H1 (cell line): Measurements from ENCODE around the gene PTCD3. TPM values are rescaled to one million over a fixed set of nuclear protein-coding genes. Genes with fewer than 3 reads are reported as not detected.

Source experiments
- CTCF ChIA-PET: fragments of 300-600 bp; sonication (Branson Sonifier 250); formaldehyde crosslinking; loops from one replicate; lab custom pipeline; 2021; ENCODE audit not compliant: partially characterized antibody; lab: Charles Lee
- POLR2A ChIA-PET: fragments of 300-600 bp; sonication (Branson Sonifier 250); formaldehyde crosslinking; loops from one replicate; lab custom pipeline; 2021; ENCODE audit warnings: inconsistent platforms; ENCODE audit not compliant: partially characterized antibody; lab: Charles Lee
- DNase-seq, 2 experiments: peaks; one replicate each; pipeline versions ENCODE4 v3.0.0 to v3.0.0-alpha.2; 2010 to 2022; ENCODE audit warnings: low spot score in 2 of 2, low read depth in 1 of 2, mixed read lengths in 1 of 2
- FAIRE-seq: peaks from 2 replicates; lab custom pipeline; 2011; peaks lifted over from hg19 to GRCh38; lab: Jason Lieb, UNC
- H2AFZ ChIP-seq: 2 replicates; pipeline ENCODE4 v1.8.1; 2012; ENCODE audit warnings: low read length, inconsistent platforms
- H2AK5ac ChIP-seq: 2 replicates; pipeline ENCODE4 v1.6.1; 2013; ENCODE audit warnings: low read depth, low read length
- H2BK120ac ChIP-seq: replicated peaks from 2 replicates; pipeline ENCODE3; 2013; ENCODE audit warnings: low read depth, low read length, inconsistent platforms
- H2BK12ac ChIP-seq: 2 replicates; pipeline ENCODE4 v1.6.1; 2013; ENCODE audit warnings: low read depth, low read length
- H2BK15ac ChIP-seq: 2 replicates; pipeline ENCODE4 v1.6.1; 2013; ENCODE audit warnings: low read length
- H2BK20ac ChIP-seq: 2 replicates; pipeline ENCODE4 v1.6.1; 2013; ENCODE audit warnings: low read length
- H2BK5ac ChIP-seq: 2 replicates; pipeline ENCODE4 v1.6.1; 2013; ENCODE audit warnings: low read depth, low read length
- H3K14ac ChIP-seq: 2 replicates; pipeline ENCODE4 v1.6.1; 2013; ENCODE audit warnings: inconsistent platforms; ENCODE audit not compliant: insufficient read length
- H3K18ac ChIP-seq: 2 replicates; pipeline ENCODE4 v1.6.1; 2013; ENCODE audit warnings: low read length; ENCODE audit errors: extremely low read depth
- H3K23ac ChIP-seq: 2 replicates; pipeline ENCODE4 v1.6.1; 2013; ENCODE audit warnings: inconsistent platforms; ENCODE audit not compliant: insufficient read length
- H3K23me2 ChIP-seq: 2 replicates; pipeline ENCODE4 v1.6.1; 2013; ENCODE audit warnings: low read depth, low read length
- H3K27ac ChIP-seq: 2 replicates; pipeline ENCODE4 v1.6.1; 2011; ENCODE audit warnings: low read depth, low read length, inconsistent platforms
- H3K27me3 ChIP-seq, 4 experiments: replicated peaks in 1 of 4; 1 replicate in 1 of 4; 2 replicates in 3 of 4; pipeline versions ENCODE4 v1.6.1 to v1.8.1; 2011 to 2013; ENCODE audit warnings: low read length in 3 of 4, mild to moderate bottlenecking in 3 of 4, inconsistent platforms in 2 of 4, mixed read lengths in 2 of 4, moderate library complexity in 1 of 4; ENCODE audit not compliant: control insufficient read depth in 3 of 4, insufficient read depth in 3 of 4; ENCODE audit errors: extremely low read depth in 1 of 4
- H3K36me3 ChIP-seq, 4 experiments: 2 replicates each; pipeline versions ENCODE4 v1.6.1 to v1.8.1; 2011 to 2013; ENCODE audit warnings: mild to moderate bottlenecking in 4 of 4, low read length in 3 of 4, moderate library complexity in 2 of 4, control low read depth in 1 of 4, inconsistent platforms in 1 of 4; ENCODE audit not compliant: insufficient read depth in 4 of 4, control insufficient read depth in 2 of 4
- H3K4ac ChIP-seq: replicated peaks from 2 replicates; pipeline ENCODE3; 2013; ENCODE audit warnings: low read length, low read depth, mixed read lengths, inconsistent platforms; ENCODE audit not compliant: insufficient read length
- H3K4me1 ChIP-seq, 4 experiments: replicated peaks in 1 of 4; 1 replicate in 1 of 4; 2 replicates in 3 of 4; pipeline versions ENCODE4 v1.6.1 to v1.8.1; 2011 to 2013; ENCODE audit warnings: low read length in 3 of 4, inconsistent platforms in 2 of 4, mixed read lengths in 1 of 4; ENCODE audit not compliant: insufficient read depth in 4 of 4, control insufficient read depth in 3 of 4
- H3K4me2 ChIP-seq, 2 experiments: 2 replicates each; pipeline versions ENCODE4 v1.6.1 to v1.8.1; 2011 to 2013; ENCODE audit warnings: low read depth in 2 of 2, low read length in 2 of 2, control low read depth in 1 of 2, inconsistent platforms in 1 of 2, mild to moderate bottlenecking in 1 of 2; ENCODE audit not compliant: insufficient read depth in 1 of 2
- H3K4me3 ChIP-seq, 4 experiments: fragments of 200-600, 300-600 bp in 1 of 4; sonication (generic), shearing (Covaris generic), sonication (Bioruptor Twin) in 1 of 4; 2 replicates each; pipeline versions ENCODE4 v1.5.1 to v1.8.1; 2011 to 2016; ENCODE audit warnings: low read length in 4 of 4, low read depth in 3 of 4, control low read depth in 2 of 4, inconsistent platforms in 2 of 4, mild to moderate bottlenecking in 2 of 4, mixed read lengths in 1 of 4, moderate library complexity in 1 of 4; ENCODE audit not compliant: insufficient read depth in 2 of 4; ENCODE audit errors: extremely low read depth in 1 of 4
- H3K56ac ChIP-seq: replicated peaks from 2 replicates; pipeline ENCODE3; 2013; ENCODE audit warnings: low read depth, mild to moderate bottlenecking, mixed read lengths, low read length, inconsistent platforms; ENCODE audit not compliant: insufficient read length
- H3K79me1 ChIP-seq: 2 replicates; pipeline ENCODE4 v1.6.1; 2013; ENCODE audit warnings: low read depth, low read length, control low read depth
- H3K79me2 ChIP-seq, 2 experiments: 2 replicates each; pipeline versions ENCODE4 v1.6.1 to v1.8.1; 2012 to 2013; ENCODE audit warnings: low read length in 2 of 2, mild to moderate bottlenecking in 2 of 2, inconsistent platforms in 1 of 2; ENCODE audit not compliant: insufficient read depth in 2 of 2, control insufficient read depth in 1 of 2
- H3K9ac ChIP-seq, 4 experiments: replicated peaks in 1 of 4; 1 replicate in 1 of 4; 2 replicates in 3 of 4; pipeline versions ENCODE4 v1.6.1 to v1.8.1; 2011 to 2013; ENCODE audit warnings: low read depth in 3 of 4, low read length in 3 of 4, control low read depth in 2 of 4, mild to moderate bottlenecking in 2 of 4, moderate library complexity in 2 of 4, inconsistent platforms in 1 of 4; ENCODE audit errors: extremely low read depth in 1 of 4
- H3K9me3 ChIP-seq, 2 experiments: 2 replicates each; pipeline versions ENCODE4 v1.6.1 to v1.8.1; 2012 to 2013; ENCODE audit warnings: mild to moderate bottlenecking in 2 of 2, moderate library complexity in 2 of 2, control low read depth in 1 of 2, inconsistent platforms in 1 of 2, low read depth in 1 of 2, low read length in 1 of 2, mixed read lengths in 1 of 2; ENCODE audit not compliant: insufficient read depth in 2 of 2
- H4K20me1 ChIP-seq, 2 experiments: replicated peaks in 1 of 2; 2 replicates each; pipeline versions ENCODE3 to v1.8.1; 2011 to 2013; ENCODE audit warnings: inconsistent platforms in 2 of 2, low read length in 2 of 2, mild to moderate bottlenecking in 1 of 2; ENCODE audit not compliant: insufficient read depth in 2 of 2, control insufficient read depth in 1 of 2
- H4K5ac ChIP-seq: 2 replicates; pipeline ENCODE4 v1.6.1; 2013; ENCODE audit warnings: low read length, low read depth, mixed read lengths, inconsistent platforms; ENCODE audit not compliant: insufficient read length
- H4K8ac ChIP-seq: 2 replicates; pipeline ENCODE4 v1.8.0; 2013; ENCODE audit warnings: mild to moderate bottlenecking, moderate library complexity, low read length, inconsistent platforms; ENCODE audit not compliant: insufficient read depth; ENCODE audit errors: extremely low read depth
- H4K91ac ChIP-seq: replicated peaks from 2 replicates; pipeline ENCODE3; 2013; ENCODE audit warnings: low read length, mixed read lengths, inconsistent platforms; ENCODE audit not compliant: insufficient read length
- ASH2L ChIP-seq: fragments of 200-600, 300-600 bp; sonication (generic); IDR thresholded peaks from one replicate; pipeline ENCODE4 v1.7.1; 2017; ENCODE audit warnings: low read length
- BACH1 ChIP-seq: IDR thresholded peaks from 2 replicates; pipeline ENCODE4 v1.6.1; 2012; ENCODE audit warnings: low read length, improper control_type of control experiment
- BCL11A ChIP-seq, 2 experiments: IDR thresholded peaks; one replicate each; pipeline ENCODE4 v1.6.1; 2011; ENCODE audit warnings: low read depth in 2 of 2, low read length in 2 of 2, mild to moderate bottlenecking in 2 of 2
- CBX5 ChIP-seq: fragments of 300-800, 300-1000 bp; sonication (generic); IDR thresholded peaks from 2 replicates; pipeline ENCODE4 v1.7.1; 2016; ENCODE audit warnings: antibody characterized with exemption, low read length, low read depth
- CHD2 ChIP-seq: IDR thresholded peaks from 2 replicates; pipeline ENCODE4 v1.6.1; 2012; ENCODE audit warnings: low read length, improper control_type of control experiment
- EZH2 ChIP-seq: fragments of 200-600 bp; sonication (generic); IDR thresholded peaks from 2 replicates; pipeline ENCODE4 v1.7.1; 2012; ENCODE audit warnings: low read depth, mild to moderate bottlenecking, moderate library complexity, low read length, inconsistent platforms; ENCODE audit not compliant: severe bottlenecking
- JUN ChIP-seq: IDR thresholded peaks from 2 replicates; pipeline ENCODE4 v1.6.1; 2011; ENCODE audit warnings: low read depth, mild to moderate bottlenecking, improper control_type of control experiment, low read length
- MAFK ChIP-seq: IDR thresholded peaks from 2 replicates; pipeline ENCODE4 v1.6.1; 2012; ENCODE audit warnings: low read depth, mild to moderate bottlenecking, improper control_type of control experiment, low read length
- NANOG ChIP-seq: IDR thresholded peaks from 2 replicates; pipeline ENCODE4 v1.6.1; 2011; ENCODE audit warnings: low read length, low read depth, mild to moderate bottlenecking, inconsistent platforms; ENCODE audit not compliant: insufficient read depth, poor library complexity, severe bottlenecking
- PHF8 ChIP-seq: fragments of 200-600 bp; sonication (generic); conservative IDR thresholded peaks from 2 replicates; pipeline ENCODE4 v1.7.1; 2012; ENCODE audit warnings: low read depth, mild to moderate bottlenecking, inconsistent platforms, low read length, moderate library complexity
- POLR2A ChIP-seq, 2 experiments: IDR thresholded peaks; 1 replicate in 1 of 2; 2 replicates in 1 of 2; pipeline ENCODE4 v1.6.1; 2011; ENCODE audit warnings: low read depth in 2 of 2, low read length in 2 of 2, mild to moderate bottlenecking in 2 of 2; ENCODE audit errors: control extremely low read depth in 1 of 2
- RBBP5 ChIP-seq: IDR thresholded peaks from 2 replicates; pipeline ENCODE4 v1.7.1; 2012; ENCODE audit warnings: low read depth, mild to moderate bottlenecking, inconsistent platforms, low read length, moderate library complexity, borderline replicate concordance
- SP4 ChIP-seq: IDR thresholded peaks from 2 replicates; pipeline ENCODE4 v1.6.1; 2012; ENCODE audit warnings: low read length, inconsistent platforms
- YY1 ChIP-seq: IDR thresholded peaks from 2 replicates; pipeline ENCODE4 v1.6.1; 2011; ENCODE audit warnings: low read depth, mild to moderate bottlenecking, low read length
- WGBS, 2 experiments: shearing (Covaris generic) in 1 of 2; methylation state at CpG; one replicate each; pipeline versions ENCODE4 v1.1.6 to v1.1.7; 2013 to 2015; ENCODE audit warnings: low lambda C conversion rate in 2 of 2, mixed read lengths in 2 of 2, inconsistent platforms in 1 of 2, low coverage in 1 of 2, missing lambda C conversion rate in 1 of 2; ENCODE audit not compliant: insufficient replicate concordance in 2 of 2, insufficient coverage in 1 of 2, insufficient read length in 1 of 2; ENCODE audit errors: extremely low coverage in 1 of 2, missing lambda C conversion rate in 1 of 2; 5-methylcytosine and 5-hydroxymethylcytosine counted together
- polyA plus RNA-seq, 7 experiments: library from polyadenylated mRNA; depleted of rRNA in 3 of 7; stranded (reverse) in 5 of 7; unstranded in 2 of 7; fragments of >200 nt in 5 of 7; fragments of 200-250 nt in 2 of 7; gene quantifications; 1 replicate in 5 of 7; 2 replicates in 1 of 7; 4 replicates in 1 of 7; pipeline versions ENCODE4 v1.2.1 to v1.2.3, GENCODE V29; 2011 to 2013; ENCODE audit warnings: missing spikeins in 2 of 7, mixed read lengths in 2 of 7
- total RNA-seq: library from RNA; stranded (reverse); fragmentation: NEBNext Ultra II Directional; extraction: Animal tissue kit (Norgen Biotek cat#: 25700); gene quantifications from 2 replicates; pipeline ENCODE4 v1.2.1, GENCODE V29; 2021
- TF ChIP-seq, protein P1 (sequence below): IDR thresholded peaks from 2 replicates; pipeline ENCODE4 v1.6.1; 2011; ENCODE audit warnings: low read depth, mild to moderate bottlenecking, low read length; ENCODE audit not compliant: insufficient read depth

Gene PTCD3
- total and polyA plus RNA-seq, 2 of the 8 experiments (the other 6 are each of a cell fraction or from before 2014, with no cell fraction given) = 64.3 to 192 TPM

DNA sequence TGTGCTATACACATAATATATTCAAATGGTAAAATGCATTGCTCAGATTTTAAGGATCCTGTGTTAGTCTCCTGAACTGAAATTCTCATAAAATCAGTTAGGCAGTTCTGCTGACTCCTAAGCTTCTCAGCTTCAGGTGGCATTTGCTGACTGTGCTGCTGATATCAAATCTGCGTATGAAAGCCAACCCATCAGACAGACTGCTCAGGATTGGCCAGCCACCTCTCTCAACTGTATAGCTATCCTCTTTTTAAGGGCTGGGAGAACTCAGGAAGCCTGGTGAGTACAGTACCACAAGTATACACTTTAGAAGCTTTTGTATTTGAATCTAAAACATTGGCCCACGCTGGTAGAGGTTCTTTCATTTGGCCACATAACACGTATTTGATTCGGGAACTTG, 28.7 kb downstream of the PTCD3 start:
- Histone ChIP-seq H4K8ac (no peak overlapping the region), H3K27me3 (no peaks in the 10 kb centered on the region), H3K23me2 (no peaks in the 10 kb centered on the region), H3K4me1 (no peaks in the 10 kb centered on the region), H3K4me2 (no peak overlapping the region), H2BK12ac (no peak overlapping the region), H3K36me3 (peaks cover 51 to 100% (median 94%) of the 10 kb centered on the region in 4 experiments), H2BK5ac (no peak overlapping the region), H3K14ac (no peak overlapping the region), H2AFZ (no peak overlapping the region), H3K4ac (no peak overlapping the region), H4K20me1 (peaks cover 0 to 8% of the 10 kb centered on the region in 2 experiments), H2BK20ac (no peak overlapping the region), H3K56ac (no peak overlapping the region), H3K18ac (no peak overlapping the region), H2BK120ac (no peak overlapping the region), H3K4me3 (no peak overlapping the region), H3K79me2 (no peaks in the 10 kb centered on the region), H4K5ac (no peak overlapping the region), H3K9ac (no peak overlapping the region), H3K79me1 (no peaks in the 10 kb centered on the region), H2BK15ac (no peak overlapping the region), H3K27ac (no peak overlapping the region), H4K91ac (no peak overlapping the region), H3K23ac (no peak overlapping the region), H3K9me3 (no peaks in the 10 kb centered on the region), H2AK5ac (no peak overlapping the region)
- FAIRE-seq = no peak
- POLR2A ChIA-PET = interaction anchor here (0.5 to 4.1 kb wide), 7 partner anchors 9 to 29 kb away, joined by 3 to 24 read pairs (median 6); partner anchors contain the start of genes POLR1A and PTCD3
- CTCF ChIA-PET = interaction anchor here (0.5 to 1.4 kb wide), 2 partner anchors 8 to 795 kb away, joined by 3 to 4 read pairs; no protein-coding TSS in a partner anchor
- no peak for DNase-seq
- no peak for TF ChIP-seq YY1
- TF ChIP-seq CBX5 = no peak
- TF ChIP-seq EZH2 = no peak
- TF ChIP-seq ASH2L = no peak
- TF ChIP-seq MAFK = no peak
- no peak for TF ChIP-seq CHD2
- no peak for TF ChIP-seq PHF8
- TF ChIP-seq, protein P1, sequence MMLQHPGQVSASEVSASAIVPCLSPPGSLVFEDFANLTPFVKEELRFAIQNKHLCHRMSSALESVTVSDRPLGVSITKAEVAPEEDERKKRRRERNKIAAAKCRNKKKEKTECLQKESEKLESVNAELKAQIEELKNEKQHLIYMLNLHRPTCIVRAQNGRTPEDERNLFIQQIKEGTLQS = no peak
- TF ChIP-seq RBBP5 = no peak
- TF ChIP-seq SP4 = no peak
- TF ChIP-seq POLR2A (IDR thresholded peaks at IDR 0.05; ENCODE audit: control extremely low read depth in 1 of 2, low read depth in 2 of 2, low read length in 2 of 2) = no peak
- TF ChIP-seq NANOG = no peak
- TF ChIP-seq BACH1 = no peak
- no peak for TF ChIP-seq JUN
- TF ChIP-seq BCL11A (IDR thresholded peaks at IDR 0.05; ENCODE audit: low read depth in 2 of 2, low read length in 2 of 2) = no peak
- 92% methylated on average over 4 of the region's 4 CpGs; no CpG with 5 or more reads in 1 of the 2 experiments for WGBS, 2 experiments
